Measurements from ENCODE around the gene AARS1.
"Not testable (repeated sequence)": the region's sequence is repeated elsewhere in the genome, so short reads cannot be mapped to it uniquely, and the experiment has no call there.

Gene AARS1

GRCh38 chr16:70271696-70272095, 17.6 kb downstream of the AARS1 start:
- Histone ChIP-seq H3K36me3 (ENCODE audit: low read depth) (peaks cover 97% of the 10 kb centered on the region), H3K4me3 (ENCODE audit: severe bottlenecking) (no peak overlapping the region), H3K9me3 (ENCODE audit: severe bottlenecking) (no peaks in the 10 kb centered on the region), H3K27me3 (ENCODE audit: insufficient read depth, poor library complexity, severe bottlenecking) (no peaks in the 10 kb centered on the region), H3K4me1 (ENCODE audit: insufficient read depth, poor library complexity, severe bottlenecking) (no peaks in the 10 kb centered on the region), H3K27ac (ENCODE audit: poor library complexity, severe bottlenecking) (no peak overlapping the region)
- no peak for DNase-seq (ENCODE audit: low spot score)
- no peak for TF ChIP-seq CTCF (IDR thresholded peaks at IDR 0.05; ENCODE audit: poor library complexity, severe bottlenecking)
- no peak for ATAC-seq (ENCODE audit: low read depth)

- Histone ChIP-seq H3K9me3 (ENCODE audit: severe bottlenecking) (no peaks in the 10 kb centered on the region), H3K27me3 (ENCODE audit: insufficient read depth, poor library complexity, severe bottlenecking) (no peaks in the 10 kb centered on the region), H3K4me1 (ENCODE audit: insufficient read depth, poor library complexity, severe bottlenecking) (no peaks in the 10 kb centered on the region), H3K4me3 (ENCODE audit: severe bottlenecking) (no peak overlapping the region), H3K27ac (ENCODE audit: poor library complexity, severe bottlenecking) (no peak overlapping the region), H3K36me3 (ENCODE audit: low read depth) (peaks cover 97% of the 10 kb centered on the region)
- DNase-seq (ENCODE audit: low spot score) (peak; percentile 15), ATAC-seq (ENCODE audit: low read depth) (no peak)
- no peak for TF ChIP-seq CTCF (IDR thresholded peaks at IDR 0.05; ENCODE audit: poor library complexity, severe bottlenecking)
Measured at GRCh38 chr16:70270176-70270575, 19.1 kb downstream of the AARS1 start.

- H3K9me3 ChIP-seq (ENCODE audit: severe bottlenecking) = no peaks in the 10 kb centered on the region
- ATAC-seq (ENCODE audit: low read depth) = no peak
- H3K36me3 ChIP-seq (ENCODE audit: low read depth) = peaks cover 98% of the 10 kb centered on the region
- H3K27ac ChIP-seq (ENCODE audit: poor library complexity, severe bottlenecking) = no peak overlapping the region
- TF ChIP-seq CTCF (IDR thresholded peaks at IDR 0.05; ENCODE audit: poor library complexity, severe bottlenecking) = no peak
- no peaks in the 10 kb centered on the region for H3K4me1 ChIP-seq (ENCODE audit: insufficient read depth, poor library complexity, severe bottlenecking)
- no peaks in the 10 kb centered on the region for H3K27me3 ChIP-seq (ENCODE audit: insufficient read depth, poor library complexity, severe bottlenecking)
- H3K4me3 ChIP-seq (ENCODE audit: severe bottlenecking) = no peak overlapping the region
- DNase-seq (ENCODE audit: low spot score) = peak; percentile 49
Measured at GRCh38 chr16:70269471-70269870, 19.8 kb downstream of the AARS1 start.

GRCh38 chr16:70267922-70268321, 21.4 kb downstream of the AARS1 start:
- not testable (repeated sequence) for H3K27ac ChIP-seq (ENCODE audit: poor library complexity, severe bottlenecking); H3K9me3 ChIP-seq (ENCODE audit: severe bottlenecking); H3K4me1 ChIP-seq (ENCODE audit: insufficient read depth, poor library complexity, severe bottlenecking); H3K27me3 ChIP-seq (ENCODE audit: insufficient read depth, poor library complexity, severe bottlenecking); DNase-seq (ENCODE audit: low spot score); H3K4me3 ChIP-seq (ENCODE audit: severe bottlenecking); ATAC-seq (ENCODE audit: low read depth)
- peaks cover 98% of the 10 kb centered on the region for H3K36me3 ChIP-seq (ENCODE audit: low read depth)
- peak; percentile 32 for TF ChIP-seq CTCF (IDR thresholded peaks at IDR 0.05; ENCODE audit: poor library complexity, severe bottlenecking)

GRCh38 chr16:70267516-70267915, 21.8 kb downstream of the AARS1 start:
- no peaks in the 10 kb centered on the region for H3K4me1 ChIP-seq (ENCODE audit: insufficient read depth, poor library complexity, severe bottlenecking)
- no peak overlapping the region for H3K4me3 ChIP-seq (ENCODE audit: severe bottlenecking)
- H3K36me3 ChIP-seq (ENCODE audit: low read depth) = peaks cover 98% of the 10 kb centered on the region
- peak; percentile 19 for DNase-seq (ENCODE audit: low spot score)
- peak; percentile 69 for TF ChIP-seq CTCF (IDR thresholded peaks at IDR 0.05; ENCODE audit: poor library complexity, severe bottlenecking)
- ATAC-seq (ENCODE audit: low read depth) = peak; percentile 50; the same call in 1 of the 3 replicates
- H3K27me3 ChIP-seq (ENCODE audit: insufficient read depth, poor library complexity, severe bottlenecking) = no peaks in the 10 kb centered on the region
- H3K27ac ChIP-seq (ENCODE audit: poor library complexity, severe bottlenecking) = no peak overlapping the region
- no peaks in the 10 kb centered on the region for H3K9me3 ChIP-seq (ENCODE audit: severe bottlenecking)

- not testable (repeated sequence) for ATAC-seq (ENCODE audit: low read depth); DNase-seq (ENCODE audit: low spot score); H3K9me3 ChIP-seq (ENCODE audit: severe bottlenecking); H3K27me3 ChIP-seq (ENCODE audit: insufficient read depth, poor library complexity, severe bottlenecking); H3K4me1 ChIP-seq (ENCODE audit: insufficient read depth, poor library complexity, severe bottlenecking); H3K27ac ChIP-seq (ENCODE audit: poor library complexity, severe bottlenecking); H3K4me3 ChIP-seq (ENCODE audit: severe bottlenecking)
- peaks cover 100% of the 10 kb centered on the region for H3K36me3 ChIP-seq (ENCODE audit: low read depth)
Measured at GRCh38 chr16:70259903-70260302, 29.4 kb downstream of the AARS1 start.

All from RWPE2 (cell line).